Measurements from ENCODE around the gene MYO1D. TPM values are rescaled to one million over a fixed set of nuclear protein-coding genes. Genes with fewer than 3 reads are reported as not detected.

Gene MYO1D
- total RNA-seq, 2 donors from 2014 or later = 238 to 382 TPM

GRCh38 chr17:32490101-32490482 is 386.8 kb downstream of the MYO1D start:
- no peak for TF ChIP-seq CTCF (IDR thresholded peaks at IDR 0.05)
- no peak overlapping the region for H3K4me3 ChIP-seq
- DNase-seq = no peak
- no peak overlapping the region for H3K27ac ChIP-seq
- H3K4me1 ChIP-seq = no peaks in the 10 kb centered on the region
- intact Hi-C loops (cut with DNase I) = no loop called here
- H3K9me3 ChIP-seq = no peaks in the 10 kb centered on the region
- H3K27me3 ChIP-seq = no peaks in the 10 kb centered on the region
- no peaks in the 10 kb centered on the region for H3K36me3 ChIP-seq
- no peak overlapping the region for H3K9ac ChIP-seq (ENCODE audit: low read depth in 2 of 2, low read length in 2 of 2)

- intact Hi-C loops (cut with DNase I) = loop anchor here (10.0 kb wide), 1 partner anchor 265 kb away; no protein-coding TSS in a partner anchor
- Histone ChIP-seq H3K9me3 (no peaks in the 10 kb centered on the region), H3K27me3 (no peaks in the 10 kb centered on the region), H3K27ac (no peak overlapping the region), H3K36me3 (no peaks in the 10 kb centered on the region), H3K4me1 (no peaks in the 10 kb centered on the region), H3K9ac (ENCODE audit: low read depth in 2 of 2, low read length in 2 of 2) (no peak overlapping the region), H3K4me3 (no peak overlapping the region)
- no peak for DNase-seq
- no peak for TF ChIP-seq CTCF (IDR thresholded peaks at IDR 0.05)
These were observed 387.4 kb downstream of the MYO1D start for GRCh38 chr17:32489320-32490100.

GRCh38 chr17:32488604-32489180 is 388.2 kb downstream of the MYO1D start:
- H3K4me1 ChIP-seq = no peaks in the 10 kb centered on the region
- no peaks in the 10 kb centered on the region for H3K36me3 ChIP-seq
- H3K27ac ChIP-seq = no peak overlapping the region
- H3K9me3 ChIP-seq = no peaks in the 10 kb centered on the region
- H3K9ac ChIP-seq (ENCODE audit: low read depth in 2 of 2, low read length in 2 of 2) = no peak overlapping the region
- TF ChIP-seq CTCF (IDR thresholded peaks at IDR 0.05) = no peak
- H3K27me3 ChIP-seq = no peaks in the 10 kb centered on the region
- H3K4me3 ChIP-seq = no peak overlapping the region
- intact Hi-C loops (cut with DNase I) = loop anchor here (10.0 kb wide), 1 partner anchor 266 kb away; no protein-coding TSS in a partner anchor
- no peak for DNase-seq

GRCh38 chr17:32488177-32488542 is 388.8 kb downstream of the MYO1D start:
- no peak for TF ChIP-seq CTCF (IDR thresholded peaks at IDR 0.05)
- Histone ChIP-seq H3K27ac (no peak overlapping the region), H3K27me3 (no peaks in the 10 kb centered on the region), H3K4me1 (no peaks in the 10 kb centered on the region), H3K36me3 (no peaks in the 10 kb centered on the region), H3K9ac (ENCODE audit: low read depth in 2 of 2, low read length in 2 of 2) (no peak overlapping the region), H3K4me3 (no peak overlapping the region), H3K9me3 (no peaks in the 10 kb centered on the region)
- no peak for DNase-seq
- intact Hi-C loops (cut with DNase I) = loop anchor here (10.0 kb wide), 1 partner anchor 267 kb away; no protein-coding TSS in a partner anchor

GRCh38 chr17:32487473-32488176 is 389.3 kb downstream of the MYO1D start:
- TF ChIP-seq CTCF (IDR thresholded peaks at IDR 0.05) = no peak
- no peak for DNase-seq
- Histone ChIP-seq H3K4me1 (no peaks in the 10 kb centered on the region), H3K36me3 (no peaks in the 10 kb centered on the region), H3K27me3 (no peaks in the 10 kb centered on the region), H3K27ac (no peak overlapping the region), H3K9ac (ENCODE audit: low read depth in 2 of 2, low read length in 2 of 2) (peak overlapping the region; percentile 48 to 59), H3K4me3 (peak overlapping the region; percentile 52), H3K9me3 (no peaks in the 10 kb centered on the region)
- intact Hi-C loops (cut with DNase I) = loop anchor here (10.0 kb wide), 1 partner anchor 267 kb away; no protein-coding TSS in a partner anchor
